Nephron (organoid): ENCODE data around the gene RTTN.
A peak's percentile ranks its signal among the peaks of the same experiment; 100 is the strongest.

ENCODE experiments used
- H3K27ac Mint-ChIP-seq, 3 experiments: 2 replicates each; pipeline ENCODE4 v1.8.0; 2020; ENCODE audit warnings: mixed read lengths in 3 of 3, mild to moderate bottlenecking in 2 of 3, moderate library complexity in 1 of 3
- H3K27me3 Mint-ChIP-seq: 2 replicates; pipeline ENCODE4 v1.8.0; 2021; ENCODE audit warnings: low read depth, mild to moderate bottlenecking, moderate library complexity, mixed read lengths
- H3K36me3 Mint-ChIP-seq: 2 replicates; pipeline ENCODE4 v1.8.0; 2020; ENCODE audit warnings: low read depth, mixed read lengths
- H3K4me1 Mint-ChIP-seq: 2 replicates; pipeline ENCODE4 v1.8.0; 2020; ENCODE audit warnings: mixed read lengths
- H3K4me3 Mint-ChIP-seq, 3 experiments: 2 replicates each; pipeline ENCODE4 v1.8.0; 2020; ENCODE audit warnings: mild to moderate bottlenecking in 3 of 3, mixed read lengths in 3 of 3, moderate library complexity in 2 of 3
- H3K9me3 Mint-ChIP-seq: 2 replicates; pipeline ENCODE4 v1.8.0; 2020; ENCODE audit warnings: mixed read lengths
- CTCF ChIP-seq, 3 experiments: fragments of 200-600 bp; sonication (generic); IDR thresholded peaks; one replicate each; pipeline ENCODE4 v1.5.0; 2021; ENCODE audit warnings: antibody characterized with exemption in 3 of 3; ENCODE audit not compliant: unreplicated experiment in 3 of 3

RTTN gene

DNA sequence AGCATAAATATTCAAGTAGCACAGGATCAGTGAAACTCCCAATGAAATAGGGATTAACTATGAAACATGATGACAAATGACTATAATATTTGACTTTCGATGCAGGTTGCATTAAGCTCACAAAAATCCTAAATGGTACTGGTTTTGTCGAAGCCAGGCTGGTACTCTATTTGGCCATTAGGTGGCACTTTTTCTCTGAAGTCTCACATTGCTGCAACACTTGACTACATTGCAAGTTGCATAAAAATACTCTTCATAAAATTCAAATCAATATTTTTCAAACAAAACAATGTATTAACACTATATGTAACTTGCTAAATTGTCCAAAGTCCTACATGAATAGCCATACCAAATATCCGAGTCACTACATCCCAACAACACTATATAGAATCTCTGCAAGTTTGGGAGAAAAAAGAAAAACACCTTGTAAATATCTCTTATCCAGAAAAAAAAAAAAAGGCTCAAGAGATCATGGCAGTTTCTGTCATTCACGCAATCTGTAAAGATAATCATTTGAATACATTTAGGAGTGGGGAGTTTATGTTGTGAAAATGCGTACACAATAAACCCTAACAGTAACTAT, 9.5 kb downstream of the RTTN start:
- no peak overlapping the region for H3K27ac Mint-ChIP-seq
- H3K9me3 Mint-ChIP-seq, result no peaks in the 10 kb centered on the region
- peak; percentile 68 to 81 (median 78) for TF ChIP-seq CTCF (IDR thresholded peaks at IDR 0.05; ENCODE audit: unreplicated experiment in 3 of 3)
- no peaks in the 10 kb centered on the region for H3K4me1 Mint-ChIP-seq
- H3K4me3 Mint-ChIP-seq, result no peak overlapping the region
- peaks cover 33% of the 10 kb centered on the region for H3K36me3 Mint-ChIP-seq
- H3K27me3 Mint-ChIP-seq, result no peaks in the 10 kb centered on the region

DNA sequence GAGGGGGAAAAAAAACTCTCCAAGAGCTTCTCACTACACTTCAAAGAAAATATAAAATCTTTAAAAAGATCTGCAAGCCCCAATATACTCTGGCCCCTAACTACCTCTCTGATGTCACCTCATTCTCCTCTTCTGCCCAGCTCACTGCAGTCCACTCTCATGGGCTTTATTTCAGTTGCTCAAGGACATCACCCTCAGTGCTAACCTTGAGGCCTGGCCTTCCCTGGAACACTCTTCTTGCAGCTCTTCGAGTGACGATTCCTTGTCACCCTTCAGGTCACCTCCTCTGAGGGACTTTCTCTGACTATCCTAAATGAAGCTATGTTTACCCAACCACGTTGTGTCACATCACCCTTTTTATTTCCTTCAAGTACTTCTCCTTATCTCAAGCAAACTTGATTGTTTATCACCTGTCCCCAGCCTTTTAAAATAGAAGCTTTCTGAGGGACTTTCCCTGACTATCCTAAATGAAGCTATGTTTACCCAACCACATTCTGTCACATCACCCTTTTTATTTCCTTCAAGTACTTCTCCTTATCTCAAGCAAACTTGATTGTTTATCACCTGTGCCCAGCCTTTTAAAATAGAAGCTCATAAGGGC, 10.4 kb downstream of the RTTN start:
- Mint-ChIP-seq H3K27ac (no peak overlapping the region), H3K27me3 (no peaks in the 10 kb centered on the region), H3K36me3 (peaks cover 32% of the 10 kb centered on the region), H3K9me3 (no peaks in the 10 kb centered on the region), H3K4me1 (no peaks in the 10 kb centered on the region), H3K4me3 (no peak overlapping the region)
- TF ChIP-seq CTCF (IDR thresholded peaks at IDR 0.05; ENCODE audit: unreplicated experiment in 3 of 3), result no peak

DNA sequence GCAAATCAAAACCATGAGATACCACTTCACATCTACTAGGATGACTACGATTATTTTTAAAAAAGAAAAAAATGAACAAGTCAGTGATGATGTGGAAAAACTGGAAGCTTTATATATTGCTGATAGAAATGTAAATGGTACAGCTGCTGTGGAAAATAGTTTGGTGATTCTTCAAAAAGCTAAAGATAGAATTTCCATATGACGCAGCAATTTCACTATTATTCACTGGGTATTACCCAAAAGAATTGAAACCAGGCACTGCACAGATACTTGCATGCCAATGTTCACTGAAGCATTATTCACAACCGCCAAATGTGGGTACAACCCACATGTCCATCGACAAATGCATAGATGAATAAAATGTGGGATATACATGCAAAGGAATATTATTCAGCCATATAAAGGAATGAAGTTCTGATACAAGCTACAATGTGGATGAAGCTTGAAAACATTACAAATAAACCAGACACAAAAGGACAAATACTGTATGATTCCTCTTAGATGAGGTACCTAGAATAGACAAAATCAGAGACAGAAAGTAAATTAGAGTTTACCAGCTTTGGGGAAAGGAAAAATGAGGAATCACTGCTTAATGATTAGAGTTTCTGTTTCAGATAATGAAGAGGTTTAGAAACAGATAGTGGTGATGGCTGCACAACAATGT, 11.1 kb downstream of the RTTN start:
- H3K9me3 Mint-ChIP-seq, result no peaks in the 10 kb centered on the region
- no peak overlapping the region for H3K4me3 Mint-ChIP-seq
- peaks cover 35% of the 10 kb centered on the region for H3K36me3 Mint-ChIP-seq
- H3K27ac Mint-ChIP-seq, result no peak overlapping the region
- H3K27me3 Mint-ChIP-seq, result no peaks in the 10 kb centered on the region
- no peak for TF ChIP-seq CTCF (IDR thresholded peaks at IDR 0.05; ENCODE audit: unreplicated experiment in 3 of 3)
- no peaks in the 10 kb centered on the region for H3K4me1 Mint-ChIP-seq

DNA sequence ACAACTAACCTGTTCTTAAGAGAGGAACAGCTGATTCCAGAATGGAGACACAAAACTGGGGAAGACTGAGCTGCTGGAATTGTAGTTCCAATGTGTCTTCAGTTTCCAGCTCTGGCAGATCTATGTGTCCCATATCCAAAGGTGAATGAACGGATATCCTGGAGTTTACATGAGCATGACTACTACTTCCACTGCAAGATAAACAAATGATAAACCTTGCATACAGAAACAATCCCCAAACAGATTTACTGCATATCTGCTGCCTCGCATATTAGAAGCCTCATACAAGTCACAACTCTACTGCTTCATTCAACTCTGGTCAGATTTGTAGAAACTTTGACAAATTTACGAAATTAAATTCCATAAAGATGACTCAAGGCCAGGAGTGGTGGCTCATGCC, 15.0 kb downstream of the RTTN start:
- H3K9me3 Mint-ChIP-seq, result no peaks in the 10 kb centered on the region
- no peak for TF ChIP-seq CTCF (IDR thresholded peaks at IDR 0.05; ENCODE audit: unreplicated experiment in 3 of 3)
- peaks cover 51% of the 10 kb centered on the region for H3K36me3 Mint-ChIP-seq
- no peak overlapping the region for H3K27ac Mint-ChIP-seq
- H3K4me3 Mint-ChIP-seq, result no peak overlapping the region
- H3K27me3 Mint-ChIP-seq, result no peaks in the 10 kb centered on the region
- no peaks in the 10 kb centered on the region for H3K4me1 Mint-ChIP-seq

DNA sequence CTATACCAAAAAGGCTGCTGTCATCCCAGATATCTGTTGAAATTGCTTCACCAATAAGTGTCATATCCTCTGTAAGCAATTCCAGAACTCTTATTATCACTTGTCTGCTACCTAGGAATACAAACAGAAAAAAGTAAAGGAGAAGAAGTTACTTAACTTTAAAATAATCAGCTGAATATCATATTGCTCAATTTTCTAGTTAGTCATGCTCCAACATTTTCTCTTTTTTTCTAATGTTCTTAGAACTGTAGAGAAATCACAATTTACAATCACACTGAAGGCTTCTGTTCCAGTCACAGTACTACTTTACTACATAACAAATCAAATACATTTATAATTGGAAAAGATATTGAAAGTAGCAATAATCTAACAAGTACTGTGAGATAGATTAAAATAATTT, 17.4 kb downstream of the RTTN start:
- H3K9me3 Mint-ChIP-seq, result no peaks in the 10 kb centered on the region
- H3K4me3 Mint-ChIP-seq, result no peak overlapping the region
- no peak for TF ChIP-seq CTCF (IDR thresholded peaks at IDR 0.05; ENCODE audit: unreplicated experiment in 3 of 3)
- no peaks in the 10 kb centered on the region for H3K27me3 Mint-ChIP-seq
- no peak overlapping the region for H3K27ac Mint-ChIP-seq
- peaks cover 59% of the 10 kb centered on the region for H3K36me3 Mint-ChIP-seq
- H3K4me1 Mint-ChIP-seq, result no peaks in the 10 kb centered on the region

GRCh38 chr18:70183441-70183840, 22.0 kb downstream of the RTTN start:
- Mint-ChIP-seq H3K4me1 (no peaks in the 10 kb centered on the region), H3K27me3 (no peaks in the 10 kb centered on the region), H3K36me3 (peaks cover 48% of the 10 kb centered on the region), H3K9me3 (no peaks in the 10 kb centered on the region), H3K27ac (no peak overlapping the region), H3K4me3 (no peak overlapping the region)
- TF ChIP-seq CTCF (IDR thresholded peaks at IDR 0.05; ENCODE audit: unreplicated experiment in 3 of 3), result no peak
